ENCODE measurements around the gene NFIX. TPM values are rescaled to one million over a fixed set of nuclear protein-coding genes. Genes with fewer than 3 reads are reported as not detected.

Gene NFIX
- total RNA-seq, 2 experiments from 2014 or later, result 3.0 to 3.3 TPM

DNA sequence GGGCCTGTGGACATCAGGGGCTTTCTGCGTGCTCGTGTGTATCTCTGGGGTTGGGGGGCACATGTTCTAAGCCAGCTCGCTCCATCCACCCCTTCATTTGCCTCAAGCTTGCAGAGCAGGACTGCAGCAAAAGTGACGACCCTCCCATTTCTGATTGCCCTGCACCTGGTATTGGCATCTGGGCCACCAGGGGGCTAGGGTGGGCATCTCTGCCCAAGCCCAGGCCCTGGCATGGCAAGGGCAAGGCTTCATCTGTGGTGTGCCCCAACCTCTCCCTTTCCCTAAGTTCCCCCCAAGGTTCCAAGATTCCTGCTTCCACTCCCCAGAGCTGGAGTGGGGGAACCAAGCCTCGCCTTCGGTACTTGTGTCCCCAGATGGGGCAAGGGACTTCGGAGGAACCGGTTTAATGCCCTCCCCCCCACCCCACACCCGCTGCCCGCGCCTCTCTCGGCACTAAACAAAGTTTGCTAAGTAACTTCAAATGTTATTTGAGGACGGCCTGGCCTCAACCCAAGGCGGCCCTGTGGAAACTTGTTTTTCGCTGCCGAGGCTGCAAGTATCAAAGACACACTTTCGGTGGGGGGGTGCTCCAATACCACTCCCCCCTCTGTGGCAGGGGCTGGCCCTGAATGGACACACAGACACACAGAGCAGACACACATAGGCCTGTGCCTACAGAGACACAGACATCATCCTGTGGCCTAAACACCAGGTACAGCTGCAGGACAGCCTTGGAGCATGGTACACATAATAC, 12.2 kb downstream of the NFIX start:
- Mint-ChIP-seq H3K27ac (no peak overlapping the region), H3K4me1 (ENCODE audit: low read depth) (peaks cover 1% of the 10 kb centered on the region), H3K36me3 (ENCODE audit: low read depth) (no peaks in the 10 kb centered on the region), H3K4me3 (no peak overlapping the region), H3K9me3 (no peaks in the 10 kb centered on the region), H3K27me3 (peaks cover 51% of the 10 kb centered on the region)
- DNase-seq (no peak), ATAC-seq (ENCODE audit: poor library complexity) (no peak)
- peaks cover 0 to 18% of the 10 kb centered on the region in 2 experiments for H3K9me3 ChIP-seq (ENCODE audit: control insufficient read depth in 1 of 2, insufficient read depth in 1 of 2, low read length in 2 of 2)
- ChIA-PET POLR2A (interaction anchor here (1.0 kb wide), 1 partner anchor 16 kb away, joined by 3 read pairs; no protein-coding TSS in a partner anchor), CTCF (no interaction called here)
- no peak overlapping the region for H3K27ac ChIP-seq (ENCODE audit: low read depth in 1 of 2, low read length in 2 of 2)
- H3K4me3 ChIP-seq (ENCODE audit: low read length), result no peak overlapping the region
- intact Hi-C loops (cut with DNase I, micrococcal nuclease), result no loop called here
- no peaks in the 10 kb centered on the region for H3K36me3 ChIP-seq (ENCODE audit: insufficient read depth, low read length)
- peaks cover 36 to 45% of the 10 kb centered on the region in 2 experiments for H3K27me3 ChIP-seq (ENCODE audit: control insufficient read depth in 1 of 2, insufficient read depth in 2 of 2, low read length in 2 of 2)
- TF ChIP-seq, protein P1, sequence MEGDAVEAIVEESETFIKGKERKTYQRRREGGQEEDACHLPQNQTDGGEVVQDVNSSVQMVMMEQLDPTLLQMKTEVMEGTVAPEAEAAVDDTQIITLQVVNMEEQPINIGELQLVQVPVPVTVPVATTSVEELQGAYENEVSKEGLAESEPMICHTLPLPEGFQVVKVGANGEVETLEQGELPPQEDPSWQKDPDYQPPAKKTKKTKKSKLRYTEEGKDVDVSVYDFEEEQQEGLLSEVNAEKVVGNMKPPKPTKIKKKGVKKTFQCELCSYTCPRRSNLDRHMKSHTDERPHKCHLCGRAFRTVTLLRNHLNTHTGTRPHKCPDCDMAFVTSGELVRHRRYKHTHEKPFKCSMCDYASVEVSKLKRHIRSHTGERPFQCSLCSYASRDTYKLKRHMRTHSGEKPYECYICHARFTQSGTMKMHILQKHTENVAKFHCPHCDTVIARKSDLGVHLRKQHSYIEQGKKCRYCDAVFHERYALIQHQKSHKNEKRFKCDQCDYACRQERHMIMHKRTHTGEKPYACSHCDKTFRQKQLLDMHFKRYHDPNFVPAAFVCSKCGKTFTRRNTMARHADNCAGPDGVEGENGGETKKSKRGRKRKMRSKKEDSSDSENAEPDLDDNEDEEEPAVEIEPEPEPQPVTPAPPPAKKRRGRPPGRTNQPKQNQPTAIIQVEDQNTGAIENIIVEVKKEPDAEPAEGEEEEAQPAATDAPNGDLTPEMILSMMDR (IDR thresholded peaks at IDR 0.05), result no peak
- H3K4me1 ChIP-seq (ENCODE audit: insufficient read depth, low read length), result peaks cover 11% of the 10 kb centered on the region

DNA sequence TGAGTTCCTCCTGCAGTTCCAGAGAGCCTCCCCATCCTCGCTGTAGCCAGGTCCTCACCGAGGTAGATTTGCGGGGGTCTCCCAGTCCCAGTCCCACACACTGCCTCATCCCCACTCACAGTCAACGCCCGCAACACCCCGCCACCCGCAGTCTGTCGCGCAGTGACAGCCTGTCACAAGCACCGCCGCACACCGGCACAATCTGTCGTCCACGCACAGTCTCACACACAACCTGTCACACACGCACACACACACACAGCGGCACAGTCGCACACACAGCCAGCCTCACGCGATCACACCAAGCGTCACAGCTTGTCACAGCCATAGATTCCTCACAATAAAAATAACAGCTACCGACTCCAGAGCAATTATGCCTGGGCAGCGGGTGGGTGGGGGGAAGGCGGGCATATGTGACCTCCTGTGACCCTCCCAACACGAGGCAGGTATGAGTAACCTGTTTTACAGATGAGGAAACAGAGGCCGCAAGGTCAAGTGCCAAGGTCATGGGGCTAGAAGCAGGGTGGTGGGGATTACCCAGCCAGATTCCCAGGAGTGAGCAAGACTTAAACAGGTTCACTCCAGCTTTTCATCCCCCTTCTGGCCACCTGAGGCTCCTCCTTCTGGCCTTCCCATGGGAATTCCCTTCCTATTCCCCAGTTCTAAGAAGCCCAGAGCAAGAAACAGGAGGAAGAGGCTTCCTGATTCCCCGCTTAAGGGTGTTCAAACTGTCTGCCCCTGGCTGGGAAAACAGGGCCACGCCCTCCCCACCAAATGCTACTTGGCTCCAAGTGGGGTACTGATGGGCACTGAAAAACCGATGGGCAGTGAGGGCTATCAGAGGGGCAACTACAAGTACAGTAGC, 13.9 kb downstream of the NFIX start:
- Histone ChIP-seq H3K27me3 (ENCODE audit: control insufficient read depth in 1 of 2, insufficient read depth in 2 of 2, low read length in 2 of 2) (peaks cover 53 to 62% of the 10 kb centered on the region in 2 experiments), H3K4me1 (ENCODE audit: insufficient read depth, low read length) (peaks cover 28% of the 10 kb centered on the region), H3K27ac (ENCODE audit: low read depth in 1 of 2, low read length in 2 of 2) (no peak overlapping the region), H3K4me3 (ENCODE audit: low read length) (no peak overlapping the region), H3K36me3 (ENCODE audit: insufficient read depth, low read length) (no peaks in the 10 kb centered on the region), H3K9me3 (ENCODE audit: control insufficient read depth in 1 of 2, insufficient read depth in 1 of 2, low read length in 2 of 2) (peaks cover 0 to 27% of the 10 kb centered on the region in 2 experiments)
- H3K4me1 Mint-ChIP-seq (ENCODE audit: low read depth), result peaks cover 16% of the 10 kb centered on the region
- H3K4me3 Mint-ChIP-seq, result no peak overlapping the region
- intact Hi-C loops (cut with DNase I, micrococcal nuclease), result no loop called here
- no peaks in the 10 kb centered on the region for H3K9me3 Mint-ChIP-seq
- POLR2A ChIA-PET, result no interaction called here
- CTCF ChIA-PET, result no interaction called here
- DNase-seq (no peak), ATAC-seq (ENCODE audit: poor library complexity) (no peak)
- TF ChIP-seq, protein P1 (IDR thresholded peaks at IDR 0.05), result no peak
- H3K27ac Mint-ChIP-seq, result no peak overlapping the region
- no peaks in the 10 kb centered on the region for H3K36me3 Mint-ChIP-seq (ENCODE audit: low read depth)
- H3K27me3 Mint-ChIP-seq, result peaks cover 68% of the 10 kb centered on the region

DNA sequence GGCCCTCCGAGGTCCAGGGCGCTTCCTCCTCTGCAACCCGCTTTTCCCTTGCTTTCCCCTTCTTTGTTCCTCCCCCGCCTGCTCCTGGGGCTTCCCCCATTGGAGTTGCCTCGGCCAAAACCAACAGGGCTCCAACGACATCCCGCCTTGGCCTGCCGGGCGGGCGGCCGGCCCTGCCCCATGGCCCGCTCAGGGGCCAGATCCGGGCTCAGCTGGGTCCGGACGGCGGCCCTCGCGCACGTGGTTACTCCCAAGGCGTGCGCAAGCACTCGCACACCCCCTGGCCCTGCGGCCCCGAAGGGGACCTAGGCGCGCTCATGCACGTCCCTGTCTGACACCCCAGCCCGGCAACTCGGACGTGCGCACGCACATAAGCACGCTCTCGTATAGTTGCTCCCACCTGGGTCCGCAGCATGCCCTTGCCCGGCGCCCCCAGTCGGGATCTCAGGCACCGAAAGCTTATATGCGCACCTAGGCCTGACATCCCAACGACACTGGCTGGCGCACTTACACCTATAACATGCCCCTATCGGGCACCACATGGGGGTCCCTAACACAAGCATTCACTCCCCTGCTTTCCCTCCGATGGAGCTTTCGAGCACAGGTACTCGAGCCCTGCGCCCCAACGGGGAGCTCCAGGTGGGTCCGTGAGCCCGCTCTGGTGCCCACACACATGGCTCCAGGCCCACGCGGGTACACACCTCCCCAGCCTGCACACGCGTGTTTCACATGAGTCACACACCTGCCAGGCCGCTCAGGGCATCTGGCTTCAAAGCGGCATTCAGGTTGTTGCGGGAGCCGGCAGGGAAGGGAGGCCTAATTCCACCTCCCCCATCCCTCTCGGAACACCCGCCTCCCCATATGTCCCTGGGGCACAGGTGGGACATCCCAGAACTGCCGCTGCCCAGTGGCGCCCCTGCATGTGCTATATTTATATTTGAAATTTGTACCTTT, 15.0 kb downstream of the NFIX start:
- ChIA-PET CTCF (no interaction called here), POLR2A (interaction anchor here (0.6 kb wide), 1 partner anchor 14 kb away, joined by 3 read pairs; no protein-coding TSS in a partner anchor)
- peaks cover 33% of the 10 kb centered on the region for H3K4me1 ChIP-seq (ENCODE audit: insufficient read depth, low read length)
- TF ChIP-seq, protein P1 (IDR thresholded peaks at IDR 0.05), result no peak
- DNase-seq, result no peak
- H3K27ac ChIP-seq (ENCODE audit: low read depth in 1 of 2, low read length in 2 of 2), result no peak overlapping the region
- Mint-ChIP-seq H3K27ac (no peak overlapping the region), H3K36me3 (ENCODE audit: low read depth) (no peaks in the 10 kb centered on the region), H3K9me3 (no peaks in the 10 kb centered on the region), H3K4me1 (ENCODE audit: low read depth) (peaks cover 19% of the 10 kb centered on the region), H3K27me3 (peaks cover 75% of the 10 kb centered on the region), H3K4me3 (no peak overlapping the region)
- intact Hi-C loops (cut with DNase I, micrococcal nuclease), result no loop called here
- H3K4me3 ChIP-seq (ENCODE audit: low read length), result no peak overlapping the region
- no peak for ATAC-seq (ENCODE audit: poor library complexity)
- H3K36me3 ChIP-seq (ENCODE audit: insufficient read depth, low read length), result no peaks in the 10 kb centered on the region
- peaks cover 0 to 32% of the 10 kb centered on the region in 2 experiments for H3K9me3 ChIP-seq (ENCODE audit: control insufficient read depth in 1 of 2, insufficient read depth in 1 of 2, low read length in 2 of 2)
- peaks cover 61 to 72% of the 10 kb centered on the region in 2 experiments for H3K27me3 ChIP-seq (ENCODE audit: control insufficient read depth in 1 of 2, insufficient read depth in 2 of 2, low read length in 2 of 2)
